Left forelimb (tissue), 1 donor: Measurements from ENCODE around the gene U2SURP.

Source experiments
- DNase-seq: peaks from one replicate; pipeline ENCODE4 v3.0.0-alpha.2; 2018; ENCODE audit warnings: low spot score

U2SURP gene

GRCh38 chr3:143101792-143102381 is 100.5 kb downstream of the U2SURP start:
- no peak for DNase-seq

DNA sequence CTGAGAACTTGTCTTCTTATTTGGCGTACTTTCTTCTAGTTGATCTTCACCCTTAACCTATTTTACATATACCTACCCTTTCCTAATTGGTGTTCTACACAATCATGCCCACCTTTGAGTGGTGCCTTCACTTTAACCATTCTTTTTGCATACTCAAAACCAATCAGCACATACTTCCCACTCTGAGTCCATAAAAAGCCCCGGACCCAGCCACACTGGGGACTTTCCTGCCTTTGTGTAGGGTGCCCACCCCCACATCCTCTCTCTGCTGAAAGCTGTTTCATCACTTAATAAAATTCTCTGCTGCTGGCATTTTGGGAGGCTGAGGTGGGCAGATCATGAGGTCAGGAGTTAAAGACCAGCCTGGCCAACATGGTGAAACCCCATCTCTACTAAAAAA is 102.3 kb downstream of the U2SURP start:
- DNase-seq = no peak

DNA sequence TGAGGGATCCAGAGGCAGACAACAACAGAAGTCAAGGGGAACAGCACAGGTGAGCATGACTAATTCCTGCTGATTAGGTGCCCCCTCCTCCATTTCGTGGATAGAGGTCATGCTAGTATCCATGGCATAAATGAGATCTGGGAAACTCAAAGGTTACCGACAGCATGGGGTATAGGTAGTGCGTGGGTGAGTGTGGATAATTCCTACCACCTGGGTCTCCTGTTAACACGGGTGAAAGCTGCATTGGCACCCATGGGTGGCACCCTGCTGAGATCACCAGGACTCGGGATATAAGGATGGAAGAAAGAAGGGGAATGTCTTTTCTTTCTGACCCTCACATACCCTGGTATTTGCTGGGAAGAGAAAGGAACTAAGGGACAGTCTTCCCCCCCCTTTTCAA is 103.8 kb downstream of the U2SURP start:
- DNase-seq = no peak

DNA sequence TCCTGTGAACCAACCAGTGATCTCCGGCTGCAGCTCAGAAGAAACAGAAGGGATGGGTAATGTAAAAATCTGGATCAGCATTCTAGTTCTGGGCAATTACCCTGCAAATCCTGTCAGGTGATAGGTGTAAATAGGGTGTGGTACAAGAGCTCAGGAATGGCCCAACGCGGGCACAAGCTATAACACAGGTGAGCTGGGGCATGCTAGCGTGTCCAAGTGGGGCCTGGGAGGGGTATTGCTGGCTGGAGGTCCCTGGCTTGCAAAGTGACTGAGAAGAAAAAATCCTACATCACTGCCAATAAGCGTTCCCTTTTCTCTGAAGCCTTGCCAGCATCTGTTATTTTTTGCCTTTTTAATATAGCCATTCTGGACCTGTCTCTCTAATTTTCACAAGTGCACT is 108.5 kb downstream of the U2SURP start:
- DNase-seq = no peak
